HG03442 (cell line): Measurements from ENCODE around the gene GSG1L.

Experiments
- ATAC-seq: cut with Tn5 transposase; IDR thresholded peaks from one replicate; pipeline ENCODE4 v1.9.1; 2021; ENCODE audit warnings: mild to moderate bottlenecking, moderate library complexity; ENCODE audit not compliant: unreplicated experiment

GSG1L gene

DNA sequence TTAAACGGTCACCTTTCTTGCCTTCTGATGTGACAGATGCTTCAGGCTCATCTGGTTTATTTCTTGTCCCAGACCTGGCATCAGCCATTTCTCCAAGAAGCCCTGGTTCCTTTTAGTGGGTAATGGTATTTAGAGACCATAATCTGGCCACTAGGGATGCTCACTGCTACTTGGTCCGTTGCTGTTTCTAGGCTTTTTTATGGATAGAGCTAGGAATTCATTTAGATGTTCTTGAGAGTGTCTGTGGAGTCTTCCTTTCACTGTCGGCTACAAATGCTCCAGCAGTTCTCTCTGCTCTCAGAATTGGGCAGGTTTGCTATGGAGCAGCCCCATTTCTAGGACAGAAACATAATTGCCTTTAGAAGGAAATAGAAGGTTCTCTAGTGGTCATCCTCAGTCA, 299.1 kb downstream of the GSG1L start:
- ATAC-seq: no peak

DNA sequence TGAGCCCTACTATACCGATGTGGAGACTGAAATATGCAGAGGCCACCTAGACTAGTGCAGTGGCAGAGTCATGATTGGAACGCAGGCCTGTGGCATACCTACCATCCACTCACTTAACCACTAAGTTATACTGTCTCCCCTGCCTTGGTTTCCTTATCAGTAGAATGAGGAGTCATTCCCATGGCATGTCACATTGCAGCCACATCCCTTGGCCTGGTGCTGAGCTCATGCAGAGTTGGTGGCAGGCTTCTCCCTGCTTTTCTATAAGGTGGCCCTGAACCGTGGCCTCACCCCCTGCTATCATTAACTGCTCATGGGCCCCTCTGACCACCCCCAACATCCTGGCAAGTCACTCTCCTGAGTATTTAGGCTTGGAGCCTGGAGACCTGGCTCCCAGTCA, 301.1 kb downstream of the GSG1L start:
- no peak for ATAC-seq

DNA sequence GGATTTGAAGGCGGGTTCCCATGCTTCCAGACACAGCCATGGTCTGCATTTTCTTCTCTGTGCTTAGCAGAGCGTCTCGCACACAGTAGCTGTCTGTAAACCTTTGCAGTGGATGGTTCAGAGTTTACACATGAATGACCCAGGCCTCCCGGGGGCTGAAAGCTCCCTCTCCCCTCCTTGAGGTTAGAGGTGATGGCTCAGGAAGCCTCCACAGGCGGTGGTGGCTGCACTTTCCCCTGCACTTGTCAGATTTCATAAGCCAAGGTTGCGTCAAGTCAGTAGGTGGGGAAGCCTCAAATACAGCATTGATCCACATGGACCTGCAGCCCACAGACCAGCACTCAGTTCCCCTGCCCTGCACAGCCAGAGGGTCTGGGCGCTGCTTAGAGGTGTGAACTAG, 301.7 kb downstream of the GSG1L start:
- no peak for ATAC-seq

DNA sequence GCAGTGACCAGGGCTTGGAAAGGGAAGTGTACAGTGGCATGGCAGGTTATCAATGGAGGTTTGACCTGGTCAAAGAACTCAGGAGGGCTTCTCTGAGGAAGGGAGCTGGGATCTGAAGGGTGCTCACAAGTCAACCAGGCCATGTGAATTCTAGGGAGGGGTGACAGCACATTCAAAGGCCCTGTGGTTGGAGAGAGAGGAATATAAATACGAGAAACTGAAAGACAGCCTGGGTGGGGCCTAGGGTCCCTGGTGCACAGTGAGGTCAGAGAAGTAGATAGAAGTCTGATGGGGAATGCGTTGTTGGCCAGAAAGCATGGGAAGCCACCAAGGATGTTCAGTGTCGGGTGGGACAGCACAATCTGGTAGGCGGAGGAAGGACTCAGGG, 302.7 kb downstream of the GSG1L start:
- ATAC-seq: no peak

DNA sequence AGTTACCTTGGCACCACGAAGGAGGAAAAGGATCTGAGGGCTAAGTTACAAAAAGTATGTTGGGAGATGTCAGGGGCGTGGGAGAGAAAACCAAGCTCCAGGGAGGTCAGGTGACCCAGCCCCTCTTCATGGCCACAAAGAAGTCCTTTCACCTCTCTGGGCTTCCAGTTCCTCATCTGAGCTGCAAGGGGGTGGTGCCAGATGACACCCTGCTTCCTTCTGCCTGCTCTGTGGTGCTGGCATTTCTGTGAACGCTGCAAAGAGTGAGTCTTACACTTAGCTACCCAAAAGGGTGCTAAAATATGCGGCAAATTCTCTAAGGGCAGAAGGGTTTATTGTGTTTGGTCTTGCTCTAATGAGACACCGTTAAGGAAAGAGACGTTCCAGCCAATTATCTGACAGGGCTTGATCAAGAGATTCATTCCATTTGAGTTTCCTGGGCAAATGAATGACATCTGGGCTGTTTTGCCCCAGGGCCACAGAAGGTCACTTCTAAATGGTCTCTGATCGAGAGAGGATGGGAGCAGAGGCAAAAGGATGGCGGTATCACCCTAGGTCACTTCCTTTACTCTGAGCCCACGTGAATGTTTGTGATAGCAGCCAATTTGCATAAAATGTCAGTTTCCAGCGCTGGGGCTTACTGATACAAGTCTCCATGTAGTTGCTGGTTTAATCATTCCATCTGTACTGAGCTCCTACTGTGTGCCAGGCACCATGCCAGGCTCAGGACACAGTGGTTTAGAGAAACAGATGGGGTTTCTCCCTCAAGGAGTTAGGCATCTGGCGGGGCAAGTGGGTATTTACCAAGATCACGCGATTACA, 303.3 kb downstream of the GSG1L start:
- ATAC-seq: no peak

DNA sequence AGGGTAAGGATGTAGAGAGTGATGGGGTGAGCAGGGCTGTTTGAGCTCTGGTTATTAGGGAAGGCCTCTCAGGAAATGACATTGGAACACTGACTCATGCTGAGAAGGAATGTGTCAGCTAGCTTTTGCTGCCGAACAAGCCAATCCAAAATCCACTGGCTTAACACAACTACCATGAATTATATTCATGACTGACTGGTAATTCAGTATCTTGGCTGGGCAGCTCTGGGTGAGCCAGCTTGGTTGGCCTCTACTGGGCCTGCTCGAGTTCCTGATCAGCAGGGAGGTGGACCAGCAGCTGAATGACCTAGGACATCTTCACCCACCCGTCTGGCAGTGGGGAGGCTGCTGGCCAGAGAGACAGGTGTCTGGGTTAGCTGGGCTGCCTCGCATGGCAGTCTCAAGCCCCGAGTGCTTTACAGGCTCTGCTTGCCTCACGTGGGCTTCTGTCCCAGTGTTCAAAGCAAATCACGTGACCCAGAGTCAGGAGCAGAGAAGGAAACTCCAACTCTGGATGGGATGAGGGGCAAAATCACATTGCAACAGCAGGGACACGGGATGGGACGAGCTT, 304.1 kb downstream of the GSG1L start:
- no peak for ATAC-seq

DNA sequence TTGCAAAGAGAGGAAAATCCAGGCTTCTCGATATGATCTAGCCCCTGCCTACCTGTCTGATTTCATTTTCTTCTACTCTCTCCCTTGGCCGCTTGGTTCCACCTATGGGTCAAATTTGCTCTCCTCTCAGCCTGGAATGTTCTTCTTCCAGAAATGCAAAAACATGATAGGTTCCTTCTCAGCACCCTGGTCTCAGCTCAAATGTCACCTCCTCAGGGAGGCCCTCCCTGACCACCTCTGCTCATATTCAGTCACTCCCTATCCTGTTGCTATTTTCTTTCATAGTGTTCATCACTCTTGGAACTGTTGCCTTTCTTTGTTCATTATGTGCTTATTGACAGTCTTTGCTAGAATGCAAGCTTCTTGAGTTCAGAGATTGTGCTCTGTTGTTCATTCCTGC, 305.0 kb downstream of the GSG1L start:
- no peak for ATAC-seq

DNA sequence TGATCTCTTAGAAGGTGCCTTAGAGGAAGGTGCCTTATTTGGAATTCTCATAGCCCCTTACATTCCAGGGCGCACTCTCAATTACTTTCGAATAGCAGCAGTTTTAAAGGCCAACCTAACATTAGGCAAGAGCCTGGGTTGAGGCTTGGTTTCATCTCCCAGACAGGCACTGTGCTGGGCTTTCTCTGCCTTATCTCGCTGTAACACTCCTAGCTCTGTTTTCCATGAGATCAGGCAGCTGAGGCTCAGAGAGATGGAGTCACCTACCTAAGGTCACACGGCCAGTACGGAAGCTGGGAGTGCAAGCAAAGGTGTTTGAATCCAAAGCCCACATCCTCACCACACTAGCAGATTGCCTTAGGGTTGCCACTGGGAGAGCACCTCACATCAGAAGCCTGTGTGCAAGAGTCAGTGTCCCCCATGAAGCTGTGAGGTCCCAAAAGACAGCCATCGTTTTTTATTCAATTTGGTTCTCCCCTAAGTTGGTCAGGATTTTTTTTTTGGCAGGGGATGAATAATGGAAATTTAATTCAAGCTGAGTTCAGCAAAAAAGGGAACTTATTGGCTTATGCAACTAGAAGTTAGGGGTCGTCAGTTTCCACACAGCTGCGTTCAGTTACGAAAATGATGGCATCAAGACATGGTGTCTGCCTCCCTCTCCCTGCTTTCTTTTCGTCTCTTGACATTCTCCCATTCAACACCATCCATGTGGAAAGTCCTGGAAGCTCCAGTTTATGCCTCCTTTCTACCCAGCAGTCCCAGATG, 307.1 kb downstream of the GSG1L start:
- ATAC-seq: no peak

DNA sequence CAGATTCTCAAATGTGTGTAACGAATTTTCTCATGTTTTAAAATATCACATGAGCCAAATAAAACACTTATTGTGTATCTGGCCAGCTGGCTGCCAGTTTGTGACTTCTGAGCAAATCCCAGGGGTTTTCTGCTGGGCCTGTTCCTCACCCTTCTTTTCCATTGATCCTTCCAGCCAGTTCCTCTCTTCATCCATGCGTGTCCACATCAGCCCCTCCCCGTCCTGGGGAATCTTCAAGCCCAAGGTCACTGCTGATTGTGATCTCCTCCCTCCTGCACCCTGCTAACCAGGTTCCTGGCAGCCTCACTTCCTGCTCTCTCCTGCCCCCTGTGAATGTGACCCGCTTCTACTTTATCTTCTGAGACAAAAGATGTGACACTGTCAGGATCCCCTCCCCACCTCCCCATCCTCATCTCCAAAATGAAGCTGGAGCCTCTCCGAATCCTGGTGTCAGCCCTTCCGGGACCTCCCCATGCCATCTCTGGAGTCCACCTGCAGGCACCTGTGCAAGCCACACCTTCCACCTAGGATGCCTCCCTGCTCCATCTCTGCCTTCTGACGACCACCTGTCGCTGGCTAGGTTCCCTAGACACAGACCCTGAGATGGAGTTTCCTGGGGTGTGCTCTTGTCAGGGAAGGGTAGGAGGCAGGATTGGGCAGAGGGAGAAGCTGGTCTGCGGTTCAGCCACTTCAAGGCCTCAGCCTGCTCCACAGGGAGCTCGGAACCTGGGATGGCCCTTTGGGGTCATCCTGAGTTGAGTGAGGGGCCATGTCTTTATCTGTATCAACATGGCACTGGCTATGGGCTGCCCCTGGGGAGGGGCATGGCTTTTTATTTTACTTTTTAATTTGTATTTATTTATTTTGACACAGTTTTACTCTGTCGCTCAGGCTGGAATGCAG, 308.5 kb downstream of the GSG1L start:
- ATAC-seq: no peak

DNA sequence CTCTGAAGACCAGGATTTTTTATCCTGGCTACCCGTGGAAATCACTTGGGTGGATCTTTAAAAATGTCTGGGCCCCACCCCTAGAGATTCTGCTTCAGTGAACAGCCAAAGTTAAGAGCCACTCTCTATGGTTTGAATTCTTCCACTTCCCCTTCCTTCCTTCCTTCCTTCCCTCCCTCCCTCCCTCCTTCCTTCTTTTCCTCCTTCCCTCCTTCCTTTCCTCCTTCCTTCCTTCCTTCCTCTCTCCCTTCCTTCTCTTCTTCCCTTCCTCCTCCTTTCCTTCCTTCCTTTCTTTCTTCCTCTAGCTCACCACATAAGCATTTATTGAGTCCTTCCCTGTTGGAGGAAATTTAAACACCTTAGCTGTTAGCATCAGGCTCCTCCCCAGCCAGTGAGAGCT, 310.0 kb downstream of the GSG1L start:
- no peak for ATAC-seq

DNA sequence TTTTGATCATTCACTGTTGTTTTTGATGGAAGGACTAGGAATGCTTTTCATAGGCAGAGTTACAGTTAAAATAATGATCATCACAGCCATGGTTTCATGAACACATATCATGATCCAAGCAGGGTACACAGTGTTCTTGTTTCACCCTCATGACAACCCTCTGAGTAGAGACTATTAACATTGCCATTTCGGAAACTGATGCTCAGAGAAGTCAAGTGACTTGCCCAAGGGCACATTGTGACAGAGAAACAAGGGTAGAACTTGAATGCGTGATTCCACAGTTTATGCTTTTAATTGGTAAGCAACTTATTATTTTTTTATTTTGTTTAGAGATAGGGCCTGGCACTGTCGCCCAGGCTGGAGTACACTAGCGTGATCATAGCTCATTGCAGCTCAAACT, 311.3 kb downstream of the GSG1L start:
- no peak for ATAC-seq

DNA sequence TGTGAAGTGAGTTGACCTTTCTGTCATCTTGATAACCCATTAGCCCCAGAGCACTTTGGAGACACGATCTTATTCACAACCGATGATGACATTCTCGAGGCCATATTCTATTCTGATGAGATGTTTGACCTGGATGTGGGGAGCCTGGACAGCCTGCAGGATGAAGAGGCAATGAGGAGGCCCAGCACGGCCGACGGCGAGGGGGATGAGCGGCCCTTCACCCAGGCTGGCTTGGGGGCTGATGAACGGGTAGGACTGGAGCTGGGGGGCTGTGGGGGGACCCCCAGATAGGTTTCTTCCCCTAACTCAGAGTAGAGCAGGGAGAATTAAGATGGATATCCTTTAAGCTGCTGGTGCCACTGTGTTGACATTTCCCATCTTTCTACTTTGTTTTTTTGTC, 311.8 kb downstream of the GSG1L start:
- ATAC-seq: no peak

DNA sequence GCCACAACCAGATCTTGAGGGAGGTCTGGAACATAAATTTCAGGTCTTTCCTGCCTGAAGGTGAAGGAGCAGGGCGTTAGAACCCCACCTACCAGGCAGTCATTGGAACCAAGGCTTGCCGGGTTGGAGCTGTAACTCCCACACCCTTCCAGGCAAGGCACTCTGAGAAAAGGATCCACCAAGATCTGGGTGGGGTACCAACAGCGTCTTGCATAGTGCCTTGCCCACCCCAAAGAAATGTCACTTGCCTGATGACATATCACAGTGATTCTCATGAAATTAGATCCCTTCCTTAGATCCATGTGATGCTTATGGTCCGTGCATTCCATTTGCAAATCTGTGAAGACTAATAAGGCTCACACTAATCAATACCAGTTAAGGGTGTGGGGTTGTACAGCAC, 312.3 kb downstream of the GSG1L start:
- ATAC-seq: no peak

DNA sequence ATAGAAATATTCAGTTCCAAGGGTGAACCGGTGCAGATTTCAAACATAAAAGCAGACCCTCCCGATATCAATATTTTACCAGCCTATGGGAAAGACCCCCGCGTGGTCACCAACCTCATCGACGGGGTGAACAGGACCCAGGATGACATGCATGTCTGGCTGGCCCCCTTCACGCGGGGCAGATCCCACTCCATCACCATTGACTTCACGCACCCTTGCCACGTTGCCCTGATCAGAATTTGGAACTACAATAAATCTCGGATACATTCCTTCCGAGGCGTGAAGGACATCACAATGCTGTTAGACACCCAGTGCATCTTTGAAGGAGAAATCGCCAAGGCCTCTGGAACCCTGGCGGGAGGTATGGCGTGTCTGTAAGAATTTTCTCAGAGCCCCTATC, 313.6 kb downstream of the GSG1L start:
- no peak for ATAC-seq

DNA sequence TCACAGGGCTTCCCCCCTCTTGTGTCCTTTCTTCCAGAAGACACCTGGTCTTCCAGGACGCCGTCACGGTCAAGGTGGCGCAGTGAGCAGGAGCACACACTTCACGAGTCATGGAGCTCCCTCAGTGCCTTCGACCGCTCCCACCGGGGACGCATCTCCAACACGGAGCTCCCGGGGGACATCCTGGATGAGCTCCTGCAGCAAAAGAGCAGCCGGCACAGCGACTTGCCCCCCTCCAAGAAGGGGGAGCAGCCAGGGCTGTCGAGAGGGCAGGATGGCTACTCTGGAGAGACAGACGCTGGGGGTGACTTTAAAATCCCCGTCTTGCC, 314.0 kb downstream of the GSG1L start:
- no peak for ATAC-seq

DNA sequence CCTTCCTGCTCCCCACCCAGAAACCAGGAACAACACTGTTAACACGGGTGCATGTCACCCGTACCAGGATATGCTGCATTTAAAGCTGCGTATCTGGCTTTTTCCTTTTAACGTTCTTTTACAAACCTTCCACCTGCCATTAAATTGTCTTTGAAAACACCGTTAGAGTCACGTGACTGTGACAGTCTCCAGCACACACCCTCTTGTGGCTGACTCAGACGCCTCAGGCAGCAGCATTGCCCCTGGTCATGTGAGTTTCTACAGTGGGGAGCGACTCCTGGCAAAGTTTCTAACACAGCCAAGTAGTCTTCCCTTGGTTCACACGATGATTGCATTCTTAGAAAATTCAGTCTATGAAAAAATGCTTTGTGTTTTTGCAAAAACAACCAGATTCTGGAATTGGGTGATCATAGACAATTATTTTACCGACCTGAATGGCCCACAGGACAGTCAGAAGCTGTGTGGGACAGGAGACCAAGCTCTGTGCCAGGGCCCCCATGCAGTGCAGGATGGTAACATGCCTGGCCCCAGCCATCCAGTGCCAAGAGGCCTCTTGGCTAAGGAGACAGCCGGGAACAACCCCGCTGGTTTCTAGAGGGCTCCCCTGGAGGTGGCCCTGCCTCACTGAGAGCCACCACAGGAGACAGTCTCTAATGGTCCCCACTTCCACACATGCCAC, 314.5 kb downstream of the GSG1L start:
- ATAC-seq: no peak

DNA sequence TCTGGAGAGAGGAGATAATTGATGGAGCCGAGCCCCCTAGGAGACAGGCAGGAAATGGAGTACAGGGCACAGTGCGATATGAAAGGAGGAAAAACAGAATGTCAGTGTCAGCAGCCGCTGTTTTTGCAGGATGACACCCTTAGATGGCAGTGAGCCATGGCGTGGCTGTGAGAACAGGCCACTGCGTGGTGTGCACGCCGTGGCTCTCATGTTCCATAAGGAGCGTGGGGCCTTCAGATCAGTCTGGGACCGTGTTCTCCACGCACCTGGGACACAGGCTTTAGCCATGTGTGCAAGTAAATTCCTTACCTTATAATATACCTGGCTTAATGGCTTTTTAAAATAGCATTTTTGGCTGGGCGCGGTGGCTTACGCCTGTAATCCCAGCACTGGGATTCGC, 315.6 kb downstream of the GSG1L start:
- ATAC-seq: no peak

DNA sequence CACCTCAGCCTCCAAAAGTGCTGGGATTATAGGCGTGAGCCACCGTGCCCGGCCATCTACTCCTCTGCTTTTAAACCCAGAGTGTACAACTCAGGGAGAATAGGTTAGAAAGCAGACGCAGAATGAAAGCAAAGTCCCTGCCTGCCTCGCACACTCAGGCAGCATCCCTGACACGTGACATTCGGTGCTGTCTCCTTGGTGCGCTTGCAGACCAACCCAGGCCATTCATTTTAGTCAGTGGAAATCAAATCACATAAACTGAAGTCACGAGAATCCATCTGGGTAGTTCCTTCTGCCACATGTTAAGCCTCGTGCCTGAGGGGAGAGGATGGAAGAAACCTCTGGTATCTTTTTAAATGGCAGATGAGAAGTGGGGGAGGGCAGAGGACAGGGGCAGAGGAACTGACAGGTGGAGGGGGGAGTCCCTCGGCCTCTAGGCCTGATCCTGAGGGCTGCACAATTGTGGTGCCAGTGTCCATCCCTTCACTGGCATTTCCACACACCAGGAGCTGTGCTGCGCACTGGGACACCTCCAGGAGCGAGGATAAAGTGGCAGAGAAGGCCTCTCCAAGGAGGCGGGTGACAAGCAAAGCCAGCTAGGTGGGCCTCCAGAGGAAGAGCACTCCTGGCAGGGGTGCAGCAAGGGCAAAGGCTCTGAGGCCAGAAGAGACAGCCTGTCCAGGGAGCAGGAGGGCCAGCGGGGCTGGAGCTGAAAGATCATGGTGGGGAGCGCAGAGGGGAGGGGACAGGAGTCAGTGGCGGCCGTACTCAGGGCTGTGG, 317.2 kb downstream of the GSG1L start:
- no peak for ATAC-seq

DNA sequence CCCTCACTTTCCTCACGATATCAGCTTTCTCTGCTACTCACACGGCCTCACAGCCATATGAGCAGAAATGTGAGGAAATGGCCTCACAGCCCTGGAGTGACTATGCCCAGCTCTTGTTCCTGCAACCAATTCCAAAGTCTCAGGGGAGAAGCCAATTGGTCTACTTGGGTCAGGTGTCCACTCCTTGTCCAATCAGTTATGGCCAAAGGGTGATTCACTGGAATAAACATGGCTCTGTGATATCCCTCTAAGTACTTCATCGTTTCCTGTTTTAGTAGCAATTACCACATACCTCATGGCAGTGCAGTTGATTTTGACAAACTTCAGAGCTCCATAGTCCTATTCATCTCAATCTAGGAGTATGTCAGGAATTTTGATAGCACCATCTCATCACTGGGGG, 318.2 kb downstream of the GSG1L start:
- no peak for ATAC-seq

DNA sequence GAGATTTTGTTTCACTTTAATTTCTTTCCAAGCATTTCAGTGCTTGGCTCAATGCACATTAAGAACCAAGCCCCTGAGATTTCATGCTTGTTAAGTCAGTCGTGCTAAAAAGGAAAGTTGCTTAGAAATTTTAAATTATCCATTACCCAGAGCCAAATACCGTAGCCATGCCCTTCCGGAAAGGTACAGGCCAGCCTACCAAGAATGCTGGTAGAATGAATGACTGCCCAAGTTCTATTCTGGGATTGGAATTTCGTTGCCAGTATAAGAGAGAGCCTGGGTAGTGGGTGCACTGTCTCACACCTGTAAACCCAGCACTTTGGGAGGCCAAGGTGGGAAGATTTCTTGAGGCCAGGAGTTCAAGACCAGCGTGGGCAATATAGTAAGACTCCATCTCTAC, 319.6 kb downstream of the GSG1L start:
- no peak for ATAC-seq
